HG02973 (cell line): ENCODE results near the gene ZCCHC24.

Experiments used
- ATAC-seq: cut with Tn5 transposase; IDR thresholded peaks from one replicate; pipeline ENCODE4 v1.9.1; 2021; ENCODE audit warnings: moderate library complexity; ENCODE audit not compliant: unreplicated experiment

The ZCCHC24 gene

DNA sequence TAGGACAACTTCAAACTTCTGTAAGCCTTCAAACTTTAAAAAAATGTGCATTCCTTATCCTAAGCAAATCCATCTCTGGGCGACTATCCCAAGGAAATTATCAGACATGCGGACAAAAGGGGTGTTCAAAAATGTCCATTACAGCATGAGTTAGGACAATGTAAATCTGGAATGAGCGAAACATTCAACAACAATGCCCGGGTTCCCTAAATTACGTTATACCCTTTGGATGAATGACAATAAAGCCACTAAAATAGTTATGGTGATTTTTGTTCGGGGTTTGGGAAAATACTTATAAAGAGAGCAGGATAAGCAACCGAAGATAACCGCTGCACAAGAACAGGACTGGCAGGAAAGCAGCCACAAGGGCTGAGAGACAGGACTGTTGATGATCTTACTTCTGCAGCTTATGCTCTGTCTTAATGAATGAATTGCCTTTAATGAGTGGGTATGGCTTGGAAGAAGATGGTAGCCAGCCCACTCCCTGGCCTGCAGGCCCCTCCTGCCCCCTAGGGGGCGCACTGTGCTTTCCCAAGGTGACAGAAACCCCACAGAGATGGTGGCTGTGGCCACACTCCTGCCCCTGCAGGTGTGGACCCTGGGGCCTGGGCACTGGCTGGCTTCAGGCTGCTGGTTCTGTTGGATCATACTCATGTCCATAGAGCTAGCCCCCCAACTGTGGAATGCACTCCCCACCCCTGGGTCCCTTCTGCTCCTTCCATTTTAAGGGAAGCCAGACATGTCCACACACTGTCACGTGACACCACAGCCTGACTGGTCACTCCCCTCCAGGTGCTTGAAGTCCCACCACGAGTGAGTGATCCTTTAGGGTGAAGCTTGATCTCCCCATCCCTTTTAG lies 45.0 kb downstream of the ZCCHC24 start:
- ATAC-seq, result no peak

DNA sequence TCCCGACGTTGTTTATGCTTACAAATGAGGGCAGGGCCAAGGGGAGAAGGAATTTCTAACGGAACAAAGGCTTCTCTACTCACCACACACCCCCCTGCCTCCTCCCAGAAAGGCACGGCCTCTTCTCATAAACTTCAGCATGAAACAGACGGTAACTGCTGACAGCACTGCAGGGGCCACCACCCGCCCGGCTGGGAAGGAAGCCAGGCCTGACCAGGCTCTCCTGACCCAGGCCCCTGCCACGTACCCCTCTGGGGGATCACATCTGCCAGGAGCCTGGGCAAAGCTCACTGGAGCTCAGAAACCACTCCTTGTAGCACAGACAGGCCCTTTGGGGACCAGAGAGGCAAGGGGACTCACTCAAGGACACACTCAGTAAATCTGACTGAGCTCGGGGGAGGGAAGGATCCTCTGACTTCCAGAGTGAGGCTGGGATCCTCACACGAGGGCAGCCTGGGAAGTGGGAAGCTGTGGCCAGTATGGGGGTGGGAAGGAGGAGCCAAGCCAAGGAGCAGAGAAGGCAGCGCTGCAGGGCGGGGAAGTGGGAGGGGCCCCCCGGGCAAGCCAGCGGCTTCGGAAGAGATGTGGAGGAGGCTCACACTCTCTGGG lies 46.1 kb downstream of the ZCCHC24 start:
- no peak for ATAC-seq

DNA sequence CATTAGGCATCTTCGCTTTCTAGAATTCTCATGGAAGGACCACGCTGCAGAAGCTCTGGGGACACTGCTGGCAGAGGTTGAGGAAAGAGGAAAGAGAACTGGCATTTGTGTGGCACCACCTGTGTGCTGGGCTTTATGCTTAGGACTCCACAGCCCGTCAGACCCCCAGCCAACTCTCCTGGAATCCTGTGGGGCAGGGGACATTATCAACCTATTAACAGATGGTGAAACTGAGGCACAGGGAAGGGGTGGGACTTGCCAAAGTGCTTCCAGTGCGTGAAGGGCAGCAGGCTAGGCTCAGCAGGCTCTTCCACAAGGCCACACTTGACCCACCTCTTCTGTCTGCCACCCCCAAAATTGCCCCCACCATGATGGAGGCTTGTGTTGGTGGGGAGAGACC lies 46.8 kb downstream of the ZCCHC24 start:
- ATAC-seq, result no peak

DNA sequence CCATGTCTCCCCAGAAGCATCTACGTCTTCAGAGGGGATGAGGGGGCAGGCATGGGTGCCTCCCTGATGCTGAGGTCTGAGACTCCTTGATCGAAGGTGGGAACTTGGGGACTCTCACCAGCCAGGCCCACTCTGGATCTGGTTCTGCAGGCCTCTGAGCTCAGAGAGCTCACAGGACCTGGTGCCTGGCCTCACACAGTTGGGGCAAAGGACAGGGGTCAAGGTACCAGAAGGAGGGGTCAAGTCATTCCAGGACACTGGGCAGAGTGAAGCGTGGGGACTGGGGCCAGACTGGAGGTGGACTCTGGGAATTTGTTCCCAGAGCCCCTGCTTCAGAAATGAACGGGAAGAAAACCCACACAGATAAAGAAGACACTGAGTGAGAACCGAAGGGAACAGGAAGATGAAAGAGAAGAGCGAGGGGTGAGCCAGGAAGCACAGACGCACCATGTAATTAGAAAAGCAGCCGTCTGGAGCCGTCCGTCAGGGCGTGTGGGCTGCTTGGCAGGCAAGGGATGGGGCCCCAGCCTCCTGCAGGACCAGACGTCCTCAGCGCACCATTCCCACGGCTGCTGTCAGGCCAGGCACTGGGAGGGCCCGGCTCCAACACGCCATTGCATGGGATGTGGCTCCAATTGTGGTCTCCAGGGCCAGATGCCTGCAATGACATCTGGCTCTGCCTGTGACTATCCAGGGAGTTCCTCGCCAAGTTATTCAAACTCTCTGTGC lies 47.7 kb downstream of the ZCCHC24 start:
- no peak for ATAC-seq

DNA sequence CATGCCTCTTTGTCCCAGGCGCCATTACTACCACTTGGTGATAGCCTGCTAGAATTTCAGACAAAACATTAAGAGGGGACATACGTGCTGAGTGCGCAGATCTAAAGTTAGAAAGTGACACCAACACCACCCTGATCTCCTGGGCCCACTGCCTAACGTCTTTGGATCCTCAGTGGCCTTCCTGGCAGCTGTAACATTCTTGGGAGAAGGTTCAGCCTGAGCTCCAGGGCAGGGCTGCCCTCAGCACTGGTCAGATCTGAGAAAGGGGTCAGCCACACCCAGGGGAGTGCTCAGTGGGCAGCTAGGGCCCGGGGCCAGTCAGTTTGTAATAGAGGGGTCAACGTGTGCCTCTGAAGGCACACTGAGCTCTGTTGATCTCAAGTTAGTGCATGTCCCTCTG lies 48.4 kb downstream of the ZCCHC24 start:
- ATAC-seq, result no peak

DNA sequence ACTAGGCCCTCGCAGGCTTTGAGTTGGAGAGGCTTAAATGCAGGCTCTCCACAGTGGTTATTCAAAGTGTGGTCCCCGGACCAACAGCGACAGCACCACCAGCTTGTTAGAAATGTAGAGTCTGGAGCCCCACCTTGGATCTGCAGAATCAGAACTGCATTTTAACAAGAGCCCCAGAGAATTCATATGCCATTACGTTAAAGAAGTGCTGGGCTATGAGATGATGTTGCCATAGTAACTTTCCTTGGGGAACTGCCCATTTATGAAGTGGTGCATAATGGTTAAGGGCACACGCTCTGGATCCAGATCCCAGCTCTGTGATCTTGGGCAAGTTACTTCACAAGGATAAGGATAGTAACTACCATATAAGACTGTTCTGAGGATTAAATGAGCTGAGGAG lies 48.9 kb downstream of the ZCCHC24 start:
- ATAC-seq, result no peak

DNA sequence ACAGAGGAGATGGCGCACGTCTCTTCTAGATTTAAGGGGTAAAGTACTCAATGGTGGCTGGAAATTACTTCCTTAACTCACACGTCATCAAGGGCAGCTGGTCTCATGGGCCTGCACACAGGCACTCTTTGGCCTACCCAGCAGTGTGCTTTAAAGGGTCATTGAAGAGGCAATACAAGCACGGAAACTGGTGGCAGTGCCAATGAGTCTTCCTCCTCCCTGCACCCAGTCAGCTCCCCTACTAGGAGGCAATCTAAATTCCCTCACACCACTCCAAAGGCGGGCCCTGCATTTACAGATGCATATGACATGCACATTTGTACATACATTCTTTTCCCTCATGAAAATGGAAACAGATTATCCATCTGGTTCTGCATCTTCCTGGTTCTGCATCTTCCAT lies 50.8 kb downstream of the ZCCHC24 start:
- no peak for ATAC-seq

DNA sequence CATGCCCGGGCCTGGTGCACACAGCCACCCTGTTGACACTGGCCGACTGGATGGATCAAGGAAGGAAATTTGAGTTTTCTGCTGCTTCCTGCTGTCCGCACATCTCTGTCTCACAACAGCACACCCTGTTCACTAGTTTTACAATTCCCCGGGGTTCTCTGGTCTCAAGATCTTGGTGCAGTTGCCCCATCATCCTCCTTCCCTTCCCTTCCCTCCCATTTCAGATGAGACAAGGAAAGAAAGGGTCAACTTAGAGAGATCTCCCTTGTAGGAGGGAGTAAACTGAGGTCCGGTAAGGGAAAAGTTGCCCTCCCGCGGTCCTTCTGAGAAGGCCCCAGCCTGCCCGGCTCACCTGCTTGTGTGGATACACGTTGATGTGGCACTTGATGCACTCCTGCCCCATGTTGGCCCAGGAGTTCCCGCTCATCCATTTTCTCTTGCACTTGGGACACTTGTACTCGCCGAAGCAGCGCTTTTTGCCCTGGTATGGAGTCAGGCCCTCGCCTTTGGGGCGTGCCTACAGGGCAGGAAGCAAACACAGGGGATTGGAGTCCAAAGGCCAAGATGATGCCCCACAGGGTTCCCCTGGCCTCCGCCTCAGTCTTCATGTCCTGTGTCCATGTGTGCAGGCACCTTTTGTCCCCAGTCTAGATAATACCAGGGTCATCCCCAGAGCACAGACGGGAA lies 51.4 kb downstream of the ZCCHC24 start:
- ATAC-seq, result no peak

DNA sequence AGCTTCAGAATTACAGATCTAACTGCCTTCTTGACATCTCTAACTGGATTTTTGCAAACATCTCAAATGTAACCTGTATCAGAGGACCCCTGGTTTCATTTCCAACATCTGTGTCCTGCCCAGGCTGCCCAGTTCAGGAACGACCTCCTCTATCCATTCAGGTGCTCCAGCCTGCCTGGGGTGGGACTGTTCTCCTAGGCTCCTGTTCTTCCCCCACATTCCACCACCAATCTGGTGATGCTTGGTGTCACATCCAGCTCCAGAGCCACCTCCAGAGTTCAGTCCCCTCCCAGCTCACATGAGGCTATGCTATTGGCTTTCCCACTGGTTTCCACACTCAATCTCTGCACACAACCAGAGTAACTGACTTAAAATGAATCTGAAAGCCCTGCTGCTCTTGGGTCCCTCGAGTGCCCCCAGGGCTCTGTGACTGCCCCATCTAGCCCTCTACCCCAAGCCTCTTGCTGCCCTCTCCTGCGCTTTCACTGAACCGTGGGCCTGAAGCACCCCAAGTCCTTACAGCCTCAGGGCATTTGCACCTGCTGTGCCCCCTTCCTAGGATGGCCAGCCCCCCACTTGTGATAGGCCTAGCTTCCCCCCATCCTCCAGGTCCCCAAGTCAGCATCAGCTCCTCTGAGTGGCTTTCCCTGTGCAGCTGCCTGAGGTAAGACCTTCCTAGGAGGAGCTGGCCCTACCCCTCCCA lies 52.1 kb downstream of the ZCCHC24 start:
- ATAC-seq, result no peak

DNA sequence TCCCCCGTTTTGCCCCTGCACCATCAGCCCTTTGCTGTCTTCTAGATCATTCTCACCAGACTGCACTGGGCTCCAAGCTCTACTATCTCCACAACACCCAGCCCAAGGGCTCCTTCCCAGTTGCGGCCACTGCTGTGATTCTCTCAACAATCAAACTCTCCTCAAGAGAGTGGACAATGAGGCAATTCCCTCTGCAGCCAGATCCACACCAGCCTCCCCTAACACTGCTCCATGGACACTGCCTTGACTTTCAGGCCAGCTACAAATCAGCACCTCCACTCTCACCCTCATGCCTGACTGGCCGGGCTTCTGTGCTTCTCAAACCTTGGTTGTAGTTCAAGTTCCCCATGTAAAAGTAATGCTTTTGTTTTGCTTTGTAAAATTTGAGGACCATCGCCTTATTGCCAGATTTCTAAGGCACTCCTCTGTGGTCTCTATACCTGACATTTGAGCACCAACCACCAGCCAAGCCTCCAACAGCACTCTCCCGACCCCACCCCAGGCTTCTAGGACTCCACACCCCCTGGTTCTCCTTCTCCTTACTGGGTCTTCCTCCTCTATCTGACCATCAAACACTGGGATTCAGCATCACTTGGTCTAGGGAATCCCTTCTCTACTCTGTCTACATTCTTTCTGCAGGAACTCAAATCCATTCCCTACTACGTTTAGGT lies 52.8 kb downstream of the ZCCHC24 start:
- no peak for ATAC-seq

DNA sequence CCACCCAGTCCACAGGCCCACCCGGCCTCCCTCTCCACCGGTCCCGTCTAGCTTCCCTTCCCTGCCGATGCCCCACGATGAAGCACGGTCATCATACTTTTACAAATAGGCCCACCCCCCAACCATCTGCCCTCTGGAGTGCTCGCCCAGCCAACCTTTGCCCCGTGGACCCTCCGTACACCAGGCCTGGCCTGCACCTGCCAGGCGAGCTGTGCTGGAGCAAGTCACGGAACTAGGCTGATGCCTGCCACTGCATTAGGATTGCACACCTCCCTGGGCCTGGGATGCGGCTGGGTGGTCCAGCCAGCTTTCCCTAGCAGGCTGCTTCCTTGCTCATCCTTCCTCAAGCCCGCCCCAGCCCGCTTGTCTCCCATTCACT lies 53.4 kb downstream of the ZCCHC24 start:
- ATAC-seq, result no peak

DNA sequence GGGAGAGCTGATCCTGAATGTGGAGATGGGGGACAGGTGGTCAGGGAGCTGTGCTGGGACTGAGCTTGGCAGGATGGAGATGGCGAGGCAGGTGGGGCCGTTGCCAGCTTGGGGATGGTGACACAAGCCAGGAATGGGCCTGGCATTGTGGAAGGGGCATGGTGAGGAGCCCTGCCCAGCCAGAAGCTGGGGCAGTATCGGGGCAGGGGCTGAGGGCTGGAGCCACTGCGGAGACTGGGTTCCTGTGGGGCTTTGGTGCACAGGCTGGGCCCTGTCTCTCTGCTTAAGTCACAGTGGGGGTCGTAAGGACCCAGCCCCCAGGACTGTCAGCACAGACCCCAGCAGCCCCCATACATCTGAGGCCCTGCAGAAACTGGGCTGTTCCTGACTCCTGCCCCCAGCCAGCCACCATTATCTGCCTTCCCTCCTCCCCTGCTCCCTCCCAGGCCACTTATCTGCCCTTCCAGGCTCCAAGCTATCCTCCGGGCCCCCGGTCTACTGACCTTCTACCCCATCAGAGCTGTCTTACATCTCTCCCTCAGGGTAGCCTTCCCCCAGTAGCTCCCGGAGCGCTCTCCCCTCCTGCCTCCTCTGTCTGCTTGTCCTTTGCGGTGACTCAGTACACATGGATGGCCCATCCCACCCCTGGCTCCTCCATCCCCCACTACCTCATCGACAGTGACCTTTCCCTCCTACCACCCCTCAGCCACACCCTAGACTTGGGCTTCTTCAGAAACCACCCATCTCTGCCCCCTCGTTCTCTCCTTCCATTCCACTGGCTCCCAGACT lies 54.0 kb downstream of the ZCCHC24 start:
- no peak for ATAC-seq

DNA sequence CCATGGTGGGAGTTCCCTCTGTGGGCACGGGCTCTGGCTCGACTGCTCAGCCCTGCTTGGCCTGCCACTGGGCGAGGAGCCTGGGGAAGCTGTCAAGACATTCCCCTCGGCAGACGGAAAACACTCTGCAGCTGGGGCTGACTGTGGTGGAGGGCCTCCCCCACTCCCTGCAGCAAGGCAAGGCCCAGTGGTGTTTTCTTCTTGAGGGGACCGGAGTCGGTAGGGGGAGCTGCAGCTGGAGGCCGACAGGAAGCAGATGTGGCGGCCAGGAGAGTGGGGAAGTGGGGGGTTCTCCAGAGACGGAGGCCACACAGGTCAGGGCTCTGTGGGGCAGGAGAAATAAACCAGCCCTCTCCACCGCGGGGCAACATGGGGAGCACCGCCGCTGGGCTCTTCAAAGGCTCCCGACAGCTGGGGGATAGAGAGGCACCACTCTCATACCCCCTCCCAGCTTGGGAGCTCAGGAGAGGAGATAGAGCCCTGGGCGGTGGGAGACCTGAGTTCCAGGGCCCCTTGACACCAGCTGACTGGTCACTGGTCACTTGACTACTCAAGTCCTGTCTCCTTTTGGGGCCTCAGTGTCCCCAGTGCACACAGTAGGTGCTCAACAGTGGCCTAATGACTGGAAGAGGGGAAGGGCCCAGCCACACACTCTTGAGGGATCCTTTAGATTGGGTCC lies 54.7 kb downstream of the ZCCHC24 start:
- ATAC-seq, result no peak

DNA sequence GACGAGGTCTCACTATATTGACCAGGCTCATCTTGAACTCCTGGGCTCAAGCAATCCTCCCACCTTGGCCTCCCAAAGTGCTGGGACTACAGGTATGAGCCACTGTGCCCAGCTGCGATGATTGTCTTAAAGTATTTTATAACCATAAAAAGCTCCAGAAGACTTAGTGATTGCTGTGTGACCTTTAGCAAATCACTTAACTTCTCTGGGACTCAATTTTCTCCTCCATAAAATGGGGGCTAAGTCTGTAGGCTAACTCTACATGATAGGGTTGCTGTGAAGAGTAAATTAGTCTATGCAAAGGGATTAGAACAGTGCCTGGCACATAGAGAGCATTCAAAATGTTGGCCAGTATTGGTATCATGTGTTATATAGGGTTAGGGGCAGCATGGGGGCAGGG lies 55.4 kb downstream of the ZCCHC24 start:
- ATAC-seq, result no peak

DNA sequence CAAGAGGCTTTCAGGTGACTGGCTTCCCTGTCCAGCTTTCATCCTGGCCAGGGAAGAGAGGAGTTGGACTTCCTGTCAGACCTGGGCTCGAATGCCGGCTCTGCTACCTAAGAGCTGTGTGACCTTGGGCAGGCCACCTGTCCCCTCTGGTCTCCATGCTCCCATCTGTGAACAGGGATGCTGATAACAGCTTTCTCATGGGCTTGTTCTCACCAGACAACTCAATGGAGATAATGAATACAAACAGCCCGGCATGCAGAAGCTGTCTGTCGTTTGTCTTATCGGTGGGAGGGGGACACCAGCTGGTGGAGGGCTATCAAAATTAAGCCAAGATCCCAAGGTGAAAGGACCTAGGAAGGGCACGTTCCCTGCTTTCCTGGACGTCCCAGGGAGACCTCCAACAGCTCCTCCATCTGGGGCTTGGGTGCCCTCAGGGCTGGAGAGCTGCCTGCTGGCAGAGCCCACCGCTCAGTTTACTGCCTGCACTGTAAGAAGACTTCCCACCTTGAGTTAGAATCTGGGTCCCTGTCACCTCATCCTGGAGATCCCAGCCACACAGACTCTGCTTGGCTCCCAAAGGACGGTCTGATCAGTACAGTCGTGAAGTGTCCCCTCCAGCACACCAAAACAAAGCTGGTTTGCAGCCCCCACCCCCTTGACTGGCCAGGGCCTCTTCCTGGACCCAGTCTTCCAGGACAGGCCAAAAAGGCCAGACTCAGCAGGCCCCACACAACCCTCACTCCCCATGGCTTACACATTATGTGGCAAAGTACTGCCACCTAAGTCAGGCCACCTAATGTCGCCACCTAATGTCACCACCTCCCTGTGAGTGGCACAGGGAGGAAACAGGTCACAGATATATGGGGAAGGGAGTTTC lies 57.2 kb downstream of the ZCCHC24 start:
- no peak for ATAC-seq

DNA sequence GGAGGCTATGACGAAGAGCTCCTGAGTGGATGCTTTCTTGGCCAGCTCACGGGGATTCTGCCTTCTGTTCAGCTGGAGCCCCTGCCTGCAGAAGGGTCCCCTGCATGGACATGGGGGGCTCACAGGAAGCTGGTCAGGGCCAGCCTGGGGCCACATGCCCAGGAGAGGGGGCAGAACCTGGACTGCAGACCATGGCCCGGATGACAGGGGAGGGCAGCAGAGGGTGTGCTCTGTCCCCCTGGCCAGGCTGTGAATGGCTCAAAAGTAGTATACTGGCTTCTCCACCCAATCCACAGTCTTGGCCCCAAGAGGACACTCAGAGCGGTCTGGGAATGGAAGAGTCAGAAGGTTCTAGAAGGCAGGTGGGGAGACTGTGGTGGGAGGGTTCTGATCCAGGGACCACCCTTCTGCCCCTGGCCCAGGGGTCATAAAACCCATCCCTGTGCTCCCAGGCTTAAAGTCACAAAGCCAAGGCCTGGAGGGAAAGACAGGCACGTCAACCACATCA lies 57.9 kb downstream of the ZCCHC24 start:
- no peak for ATAC-seq

DNA sequence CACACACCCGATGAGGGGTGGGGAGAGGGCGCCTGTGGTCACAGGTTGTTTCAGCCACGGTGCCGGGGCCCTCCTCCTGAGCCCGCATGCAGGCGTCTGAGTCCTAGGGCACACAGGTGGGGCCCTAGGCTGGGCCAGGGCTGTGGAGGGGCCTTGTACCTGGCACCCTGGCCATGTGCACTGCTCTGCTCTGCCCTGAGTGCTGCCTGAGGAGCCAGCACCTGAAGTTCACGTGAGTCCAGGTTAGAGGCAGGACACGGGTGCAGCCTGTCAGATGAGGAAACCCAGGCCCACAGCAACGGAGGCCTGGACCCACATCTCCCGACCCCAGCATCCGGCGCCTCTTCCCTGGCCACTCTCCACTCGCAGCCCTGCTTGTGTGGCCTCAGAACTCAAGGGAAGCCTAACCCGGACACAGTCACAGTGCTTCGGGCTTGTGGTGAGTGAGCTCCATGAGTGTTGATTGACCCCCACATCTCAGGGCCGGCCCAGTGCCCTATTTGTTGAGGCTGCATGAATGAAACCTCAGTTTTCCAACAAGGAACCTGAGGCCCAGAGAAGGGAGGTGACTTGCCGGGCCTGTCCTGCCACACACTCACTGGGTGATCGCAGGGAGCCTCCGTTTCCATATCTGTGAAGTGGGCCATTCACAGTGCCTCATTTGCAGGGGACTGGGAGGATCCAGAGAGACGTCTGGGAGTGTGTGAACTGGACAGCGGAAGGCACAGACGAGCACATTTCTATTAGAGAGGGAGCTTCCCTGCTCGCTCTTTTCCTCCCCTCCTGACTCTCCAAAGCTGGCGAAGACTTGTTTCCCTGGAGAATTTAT lies 58.6 kb downstream of the ZCCHC24 start:
- no peak for ATAC-seq
